GM18517 (cell line): ENCODE data around the gene PNPLA7.
"Not testable (repeated sequence)": the region's sequence is repeated elsewhere in the genome, so short reads cannot be mapped to it uniquely, and the experiment has no call there.

Experiments
- ATAC-seq: cut with Tn5 transposase; IDR thresholded peaks from one replicate; pipeline ENCODE4 v1.9.1; 2021; ENCODE audit warnings: mild to moderate bottlenecking, moderate library complexity; ENCODE audit not compliant: unreplicated experiment

Gene PNPLA7

DNA sequence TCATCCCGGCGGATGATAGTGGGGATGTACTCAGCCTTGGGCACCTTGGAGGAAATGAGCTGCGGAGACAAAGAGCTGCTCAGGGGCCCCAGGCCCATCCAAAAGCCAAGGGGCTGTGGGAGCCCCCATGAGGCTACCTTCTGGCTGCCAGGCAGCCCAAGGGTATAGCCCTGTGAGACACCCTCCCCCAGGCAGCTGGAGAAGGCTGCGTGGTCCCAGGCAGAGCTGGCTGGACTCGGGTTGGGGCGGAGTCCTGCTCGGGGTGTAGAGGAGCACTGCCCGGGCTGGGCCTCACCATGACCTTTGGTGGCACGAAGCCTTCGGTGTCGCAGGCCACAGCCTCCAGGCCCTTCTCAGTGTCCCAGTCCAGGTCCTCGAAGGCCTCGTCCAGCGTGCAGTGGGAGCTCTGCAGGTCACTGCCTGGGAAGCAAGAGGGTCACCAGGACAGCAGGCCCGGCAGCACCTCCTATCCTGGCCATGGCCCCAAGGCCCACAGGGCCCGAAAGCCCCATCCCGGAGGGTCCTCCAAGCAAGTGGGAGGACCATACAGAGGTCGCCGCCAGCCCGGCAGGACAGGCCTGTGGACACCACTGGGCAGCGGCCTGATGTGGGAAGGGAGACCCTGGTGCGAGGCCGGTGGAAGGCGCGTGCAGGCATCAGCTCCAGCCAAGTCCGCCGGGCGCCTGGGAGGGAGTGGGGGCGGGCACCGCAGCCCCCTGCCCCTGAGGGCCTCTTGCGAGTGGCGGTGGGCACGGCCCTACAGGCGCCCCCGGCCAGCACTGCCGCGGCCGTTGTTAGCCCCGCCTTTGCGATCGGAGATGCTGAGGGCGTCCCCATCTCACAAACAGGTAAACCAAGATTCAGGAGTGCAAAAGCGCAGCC, 97.2 kb downstream of the PNPLA7 start:
- ATAC-seq, result no peak

GRCh38 chr9:137452006-137452760, 98.0 kb downstream of the PNPLA7 start:
- ATAC-seq, result no peak

GRCh38 chr9:137451264-137452005, 98.8 kb downstream of the PNPLA7 start:
- not testable (repeated sequence) for ATAC-seq

DNA sequence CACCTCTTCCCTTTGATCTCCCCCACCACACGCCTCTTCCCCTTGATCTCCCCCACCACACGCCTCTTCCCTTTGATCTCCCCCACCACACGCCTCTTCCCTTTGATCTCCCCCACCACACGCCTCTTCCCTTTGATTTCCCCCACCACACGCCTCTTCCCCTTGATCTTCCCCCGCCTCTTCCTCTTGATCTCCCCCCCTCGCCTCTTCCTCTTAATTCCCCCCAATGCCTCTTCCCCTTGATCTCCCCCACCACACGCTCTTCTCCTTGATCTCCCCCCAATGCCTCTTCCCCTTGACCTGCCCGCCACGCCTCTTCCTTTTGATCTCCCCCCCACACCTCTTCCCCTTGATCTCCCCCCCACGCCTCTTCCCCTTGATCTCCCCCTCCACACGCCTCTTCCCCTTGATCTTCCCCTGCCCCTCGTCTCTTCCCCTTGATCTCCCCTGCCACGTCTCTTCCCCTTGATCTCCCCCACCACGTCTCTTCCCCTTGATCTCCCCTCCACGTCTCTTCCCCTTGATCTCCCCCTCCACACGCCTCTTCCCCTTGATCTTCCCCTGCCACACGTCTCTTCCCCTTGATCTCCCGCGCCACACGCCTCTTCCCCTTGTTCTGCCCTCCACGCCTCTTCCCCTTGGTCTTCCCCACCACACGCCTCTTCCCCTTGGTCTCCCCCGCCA, 99.5 kb downstream of the PNPLA7 start:
- ATAC-seq, result not testable (repeated sequence)

DNA sequence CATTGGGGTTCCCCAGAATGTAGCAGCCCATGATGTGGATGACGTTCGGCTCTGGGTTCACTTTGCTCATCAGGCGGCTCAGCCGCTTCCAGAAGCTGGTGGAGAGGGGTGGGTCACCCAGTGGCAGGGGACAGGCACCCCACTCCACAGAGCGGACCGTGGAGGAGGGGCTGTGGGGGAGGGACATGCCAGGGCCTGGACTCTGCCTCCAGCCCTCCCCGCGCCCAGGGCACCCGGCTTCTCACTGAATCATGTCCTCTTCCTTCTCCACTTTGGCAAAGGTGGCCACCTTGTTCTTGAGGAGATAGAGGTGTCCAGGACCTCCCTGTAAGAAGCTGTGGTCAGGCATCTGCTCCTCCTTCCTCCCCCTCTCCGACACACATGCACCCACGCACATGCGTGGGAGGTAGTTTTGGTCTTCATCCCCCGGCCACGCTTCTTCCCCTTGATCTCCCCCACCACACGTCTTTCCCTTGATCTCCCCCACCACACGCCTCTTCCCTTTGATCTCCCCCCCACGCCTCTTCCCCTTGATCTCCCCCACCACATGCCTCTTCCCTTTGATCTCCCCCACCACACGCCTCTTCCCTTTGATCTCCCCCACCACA, 100.2 kb downstream of the PNPLA7 start:
- ATAC-seq, result no peak

- no peak for ATAC-seq
Observed at GRCh38 chr9:137449081-137449844, 100.9 kb downstream of the PNPLA7 start.

- ATAC-seq, result no peak
Observed at GRCh38 chr9:137448602-137448962, 101.6 kb downstream of the PNPLA7 start.

- no peak for ATAC-seq
Observed at GRCh38 chr9:137447722-137448601, 102.2 kb downstream of the PNPLA7 start.

DNA sequence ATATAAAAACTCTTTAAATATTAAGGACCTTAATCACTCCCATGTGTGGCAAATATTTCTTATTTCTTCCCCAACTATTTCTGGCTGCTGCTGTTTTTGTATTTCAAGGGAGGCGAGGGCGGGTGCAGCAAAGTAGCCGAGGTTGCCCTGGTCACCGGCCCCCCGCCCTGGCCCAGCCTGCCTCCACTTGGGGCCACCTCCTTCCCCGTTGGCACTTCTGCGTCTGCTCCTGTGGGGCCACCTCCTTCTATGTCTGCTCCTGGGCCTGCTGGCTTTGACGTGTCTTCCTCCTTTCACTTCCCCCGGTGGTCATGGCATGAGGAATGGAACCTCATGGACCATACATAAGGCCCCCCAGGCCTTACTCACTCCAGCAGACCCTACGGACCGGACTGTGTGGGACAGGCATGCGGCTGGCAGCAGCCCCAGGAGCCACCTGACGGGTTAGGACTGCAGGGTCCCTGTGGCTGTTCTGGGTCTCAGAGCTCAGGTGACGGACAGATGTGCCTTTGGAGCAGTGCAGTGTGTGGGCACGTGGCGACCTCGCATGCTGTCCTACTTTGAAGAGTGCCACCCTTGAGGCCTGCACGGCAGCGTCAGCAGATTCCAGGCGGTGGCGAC, 103.2 kb downstream of the PNPLA7 start:
- no peak for ATAC-seq

DNA sequence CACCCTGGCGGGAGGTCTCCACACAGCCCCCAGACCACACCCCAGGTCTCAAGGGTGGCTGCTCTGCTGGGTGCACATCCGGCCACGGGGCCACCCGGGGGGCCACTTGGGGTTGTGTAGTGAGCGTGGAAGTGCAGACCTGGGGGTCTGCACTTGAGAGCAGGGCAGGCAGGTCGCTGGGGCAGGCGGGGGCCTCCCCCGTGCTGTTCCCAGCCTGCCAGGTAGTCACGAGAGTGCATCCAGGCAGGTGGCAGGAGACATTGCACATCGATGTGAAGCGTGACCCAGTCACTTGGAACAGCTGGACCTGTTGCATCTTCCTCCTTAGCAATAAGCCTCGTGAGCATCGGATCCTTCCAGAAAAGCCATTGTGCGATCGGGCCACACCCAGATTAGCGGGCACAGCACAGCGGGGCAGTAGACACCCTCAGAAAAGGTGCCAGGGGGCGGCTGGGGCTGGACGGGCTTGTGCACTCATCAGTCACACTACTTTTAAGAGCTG, 104.2 kb downstream of the PNPLA7 start:
- ATAC-seq, result no peak

DNA sequence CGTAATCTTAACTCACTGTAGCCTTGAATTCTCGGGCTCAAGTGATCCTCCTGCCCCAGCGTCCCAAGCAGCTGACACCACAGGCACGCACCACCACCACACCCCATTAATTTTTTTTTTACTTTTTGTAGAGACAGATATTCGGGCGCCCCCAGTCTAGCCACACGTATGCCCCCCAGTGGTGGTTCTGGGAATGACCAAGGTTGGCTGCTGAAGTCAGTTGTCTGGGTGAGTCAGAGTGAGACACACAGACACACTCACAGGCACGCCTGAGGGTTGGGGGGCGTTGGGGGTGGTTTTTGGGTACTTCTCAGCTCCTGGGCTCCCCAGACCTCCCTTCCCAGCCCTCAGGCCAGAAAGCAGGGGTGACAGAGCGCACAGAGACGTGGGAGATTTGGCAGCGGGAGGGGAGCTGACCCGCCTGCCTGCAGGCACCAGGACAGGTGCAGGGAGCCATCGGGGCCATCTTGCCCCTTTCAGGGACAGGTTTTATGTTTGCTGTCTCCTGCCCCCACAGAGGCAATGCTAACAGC, 104.9 kb downstream of the PNPLA7 start:
- peak; percentile 61 for ATAC-seq

DNA sequence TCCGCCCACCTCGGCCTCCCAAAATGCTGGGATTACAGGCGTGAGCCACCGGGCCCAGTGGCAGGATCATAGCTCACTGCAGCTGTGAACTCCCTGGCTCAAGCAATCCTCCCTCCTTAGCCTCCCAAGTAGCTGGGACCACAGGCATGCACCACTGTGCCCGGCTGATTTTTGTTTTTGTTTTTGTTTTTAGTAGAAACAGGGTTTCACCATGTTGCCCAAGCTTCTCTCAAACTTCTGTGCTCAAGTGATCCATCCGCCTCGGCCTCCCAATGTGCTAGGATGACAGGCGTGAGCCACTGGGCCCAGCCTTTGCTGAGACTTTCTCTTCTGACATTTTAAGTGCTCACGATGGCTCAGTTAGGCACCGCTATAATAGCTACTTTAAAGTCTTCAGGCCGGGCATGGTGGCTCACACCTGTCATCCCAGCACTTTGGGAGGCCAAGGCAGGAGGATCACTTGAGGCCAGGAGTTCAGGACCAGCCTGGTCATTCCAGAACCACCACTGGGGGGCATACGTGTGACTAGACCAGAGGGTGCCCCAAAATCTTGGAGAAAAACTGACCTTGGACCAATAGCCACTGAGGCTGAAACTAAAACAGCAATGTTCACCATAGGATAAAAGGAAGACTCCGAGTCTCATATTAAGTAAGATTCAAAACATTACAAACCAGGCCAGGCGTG, 106.0 kb downstream of the PNPLA7 start:
- ATAC-seq, result no peak

DNA sequence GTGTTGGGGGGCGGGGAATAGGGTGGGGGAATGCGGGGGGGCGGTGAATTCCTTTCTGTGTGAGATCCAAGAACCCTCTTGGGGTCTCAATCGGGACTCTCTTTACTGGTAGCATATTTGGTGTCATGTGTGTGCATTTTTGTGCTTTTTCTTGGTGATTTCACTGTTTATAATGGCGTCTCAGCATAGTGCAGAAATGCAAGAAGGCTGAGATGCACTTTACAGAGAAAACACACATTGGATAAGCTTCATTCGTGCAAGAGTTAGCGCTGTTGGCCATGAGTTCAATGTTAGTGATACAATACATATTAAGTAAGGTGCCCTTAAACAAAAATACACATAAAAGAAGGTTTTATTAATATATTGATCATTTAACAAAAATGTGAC, 108.3 kb downstream of the PNPLA7 start:
- no peak for ATAC-seq

- ATAC-seq, result no peak
Observed at GRCh38 chr9:137441289-137441934, 108.8 kb downstream of the PNPLA7 start, which contains the start of gene ENTPD8. Gene ENTPD8 (minus strand): TSS chr9:137441357. CDS start chr9:137438285, 3,072 bp downstream.

- no peak for ATAC-seq
Observed at GRCh38 chr9:137439158-137439714, 111.0 kb downstream of the PNPLA7 start.

- no peak for ATAC-seq
Observed at GRCh38 chr9:137438591-137439157, 111.5 kb downstream of the PNPLA7 start.
